PC-3 (cell line): ENCODE data around the gene VAPA.

Experiments
- CTCF ChIP-seq: fragments of 300-600 bp; sonication (generic); conservative IDR thresholded peaks from 2 replicates; pipeline ENCODE4 v1.5.1; 2017; ENCODE audit warnings: antibody characterized with exemption, low read depth, mild to moderate bottlenecking, low read length
- EZH2 ChIP-seq: fragments of 300-600 bp; sonication (generic); IDR thresholded peaks from one replicate; pipeline ENCODE4 v1.6.1; 2017; ENCODE audit warnings: antibody characterized with exemption, mild to moderate bottlenecking, low read length; ENCODE audit not compliant: unreplicated experiment

- no peak for TF ChIP-seq CTCF
- no peak for TF ChIP-seq EZH2
These were observed 79.2 kb downstream of the VAPA start for GRCh38 chr18:9992973-9993520.
